Smooth muscle cell (in vitro differentiated cells): ENCODE measurements around the gene AIFM1. TPM values are rescaled to one million over a fixed set of nuclear protein-coding genes. Genes with fewer than 3 reads are reported as not detected.
A peak's percentile ranks its signal among the peaks of the same experiment; 100 is the strongest.

Source experiments
- DNase-seq: peaks from one replicate; lab custom pipeline; 2025; ENCODE audit not compliant: unreplicated experiment; lab: John Stamatoyannopoulos, UW
- H2AFZ ChIP-seq: fragments of 200-600 bp; sonication (generic); 2 replicates; pipeline ENCODE4 v1.6.0; 2016; ENCODE audit warnings: antibody characterized with exemption, low read depth, mild to moderate bottlenecking
- H3F3A ChIP-seq: fragments of 200-600 bp; sonication (generic); 2 replicates; pipeline ENCODE4 v1.6.0; 2017; ENCODE audit warnings: antibody characterized with exemption, low read depth
- H3K27ac ChIP-seq: fragments of 200-600 bp; sonication (generic); 2 replicates; pipeline ENCODE4 v1.5.1; 2016; ENCODE audit warnings: low read depth, mild to moderate bottlenecking
- H3K27me3 ChIP-seq: fragments of 200-600 bp; sonication (generic); 2 replicates; pipeline ENCODE4 v1.6.1; 2016; ENCODE audit warnings: low read depth, mild to moderate bottlenecking
- H3K36me3 ChIP-seq: fragments of 200-600 bp; sonication (generic); 2 replicates; pipeline ENCODE4 v1.5.1; 2016; ENCODE audit warnings: low read depth
- H3K4me1 ChIP-seq: fragments of 200-600 bp; sonication (generic); 2 replicates; pipeline ENCODE4 v1.5.1; 2016; ENCODE audit warnings: low read depth
- H3K4me2 ChIP-seq: fragments of 200-600 bp; sonication (generic); 2 replicates; pipeline ENCODE4 v1.6.0; 2016; ENCODE audit warnings: mild to moderate bottlenecking
- H3K4me3 ChIP-seq: fragments of 200-600 bp; sonication (generic); 2 replicates; pipeline ENCODE4 v1.5.1; 2016; ENCODE audit warnings: mild to moderate bottlenecking
- H3K79me2 ChIP-seq: fragments of 200-600 bp; sonication (generic); 2 replicates; pipeline ENCODE4 v1.6.0; 2016; ENCODE audit warnings: low read depth, mild to moderate bottlenecking
- H3K9ac ChIP-seq: fragments of 200-600 bp; sonication (generic); 2 replicates; pipeline ENCODE4 v1.6.0; 2016; ENCODE audit warnings: low read depth
- H3K9me3 ChIP-seq: fragments of 200-600 bp; sonication (generic); replicated peaks from 2 replicates; pipeline ENCODE4 v1.5.1; 2016; ENCODE audit warnings: low read depth
- H4K20me1 ChIP-seq: fragments of 200-600 bp; sonication (generic); 2 replicates; pipeline ENCODE4 v1.6.0; 2016; ENCODE audit warnings: low read depth
- CTCF ChIP-seq: fragments of 200-600 bp; sonication (generic); IDR thresholded peaks from 2 replicates; pipeline ENCODE4 v1.5.1; 2017; ENCODE audit warnings: borderline replicate concordance, mild to moderate bottlenecking, antibody characterized with exemption; ENCODE audit not compliant: insufficient read depth, poor library complexity, severe bottlenecking
- WGBS: methylation state at CpG from one replicate; pipeline ENCODE4 v1.1.7; 2016; ENCODE audit warnings: low lambda C conversion rate; 5-methylcytosine and 5-hydroxymethylcytosine counted together
- polyA plus RNA-seq: library from polyadenylated mRNA; unstranded; fragments of >200 nt; fragmentation: Nextera tagmentation; extraction: Ambion mirVana; gene quantifications from 2 replicates; pipeline ENCODE4 v1.2.1, GENCODE V29; 2016
- total RNA-seq: library from RNA; depleted of rRNA; stranded (reverse); fragments of >200 nt; gene quantifications from 2 replicates; pipeline ENCODE4 v1.2.3, GENCODE V29; 2014

Gene AIFM1
- 26.0 and 39.0 TPM in 2 replicates for total RNA-seq
- 32.5 and 35.8 TPM in 2 replicates for polyA plus RNA-seq

GRCh38 chrX:130165703-130166502, at the start of gene AIFM1:
AIFM1 (minus strand) TSS chrX:130165841; CDS start chrX:130165656, 185 bp downstream.
- Histone ChIP-seq H2AFZ (peak within 1 kb of the TSS; percentile 79), H3K9me3 (no peaks in the 10 kb centered on the region), H3K36me3 (no peaks in the 10 kb centered on the region), H4K20me1 (no peaks in the 10 kb centered on the region), H3K79me2 (peaks cover 22% of the 10 kb centered on the region), H3K4me3 (peak within 1 kb of the TSS; percentile 66), H3K27ac (peak within 1 kb of the TSS; percentile 93), H3F3A (no peaks in the 10 kb centered on the region), H3K4me2 (peak within 1 kb of the TSS; percentile 85), H3K9ac (peak within 1 kb of the TSS; percentile 92), H3K27me3 (no peaks in the 10 kb centered on the region), H3K4me1 (peaks cover 7% of the 10 kb centered on the region)
- TF ChIP-seq CTCF = no peak
- peak; percentile 79 for DNase-seq
- WGBS = 52% methylated on average over 50 of the region's 50 CpGs

DNA sequence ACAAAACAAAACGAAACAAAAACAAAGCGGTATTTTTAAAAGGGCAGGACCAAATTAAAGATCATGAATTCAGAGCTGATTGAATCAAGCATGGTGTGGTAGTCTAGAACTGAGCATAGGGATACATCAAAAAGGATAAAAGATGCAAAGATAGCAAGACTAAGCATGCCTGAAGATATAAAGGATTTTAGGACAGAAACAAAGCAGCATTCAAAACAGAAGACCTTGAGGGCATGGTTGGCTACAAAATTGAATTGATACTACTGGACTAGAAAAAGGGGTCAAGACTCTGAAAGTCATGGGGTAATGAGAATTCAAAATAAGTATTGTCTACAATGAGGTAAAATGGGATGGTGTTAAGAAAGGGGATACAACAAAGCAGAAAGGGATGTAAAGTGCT, 47.7 kb upstream of the AIFM1 start:
- Histone ChIP-seq H3K4me2 (no peak overlapping the region), H3K36me3 (no peaks in the 10 kb centered on the region), H3K4me1 (no peaks in the 10 kb centered on the region), H3K27me3 (no peaks in the 10 kb centered on the region), H3F3A (no peaks in the 10 kb centered on the region), H3K9ac (no peak overlapping the region), H3K27ac (no peak overlapping the region), H3K9me3 (no peaks in the 10 kb centered on the region), H4K20me1 (no peaks in the 10 kb centered on the region), H2AFZ (no peak overlapping the region), H3K79me2 (no peaks in the 10 kb centered on the region), H3K4me3 (no peak overlapping the region)
- 84% methylated on average over 2 of the region's 2 CpGs for WGBS
- no peak for TF ChIP-seq CTCF
- no peak for DNase-seq

GRCh38 chrX:130212371-130212770, 46.7 kb upstream of the AIFM1 start:
- H3K36me3 ChIP-seq = no peaks in the 10 kb centered on the region
- no peak overlapping the region for H3K9ac ChIP-seq
- no peaks in the 10 kb centered on the region for H3K9me3 ChIP-seq
- H3K4me2 ChIP-seq = no peak overlapping the region
- H3K27me3 ChIP-seq = no peaks in the 10 kb centered on the region
- H3K27ac ChIP-seq = no peak overlapping the region
- 81% methylated on average over 1 of the region's 1 CpG for WGBS
- no peak overlapping the region for H2AFZ ChIP-seq
- no peaks in the 10 kb centered on the region for H3F3A ChIP-seq
- no peaks in the 10 kb centered on the region for H4K20me1 ChIP-seq
- H3K4me3 ChIP-seq = no peak overlapping the region
- no peak for TF ChIP-seq CTCF
- H3K79me2 ChIP-seq = no peaks in the 10 kb centered on the region
- no peak for DNase-seq
- H3K4me1 ChIP-seq = no peaks in the 10 kb centered on the region
